Choroid plexus epithelial cell (primary cell): ENCODE measurements around the gene GRIA3.

Experiments
- DNase-seq: peaks from one replicate; pipeline ENCODE4 v3.0.0-alpha.2; 2010; ENCODE audit warnings: low read depth
- H3K4me3 ChIP-seq: 2 replicates; pipeline ENCODE4 v1.5.1; 2011; ENCODE audit warnings: low read depth, mild to moderate bottlenecking, control low read depth, low read length, moderate library complexity
- CTCF ChIP-seq: conservative IDR thresholded peaks from 2 replicates; pipeline ENCODE4 v1.5.1; 2011; ENCODE audit warnings: low read depth, mild to moderate bottlenecking, control low read depth, inconsistent platforms, low read length, moderate library complexity

The GRIA3 gene

DNA sequence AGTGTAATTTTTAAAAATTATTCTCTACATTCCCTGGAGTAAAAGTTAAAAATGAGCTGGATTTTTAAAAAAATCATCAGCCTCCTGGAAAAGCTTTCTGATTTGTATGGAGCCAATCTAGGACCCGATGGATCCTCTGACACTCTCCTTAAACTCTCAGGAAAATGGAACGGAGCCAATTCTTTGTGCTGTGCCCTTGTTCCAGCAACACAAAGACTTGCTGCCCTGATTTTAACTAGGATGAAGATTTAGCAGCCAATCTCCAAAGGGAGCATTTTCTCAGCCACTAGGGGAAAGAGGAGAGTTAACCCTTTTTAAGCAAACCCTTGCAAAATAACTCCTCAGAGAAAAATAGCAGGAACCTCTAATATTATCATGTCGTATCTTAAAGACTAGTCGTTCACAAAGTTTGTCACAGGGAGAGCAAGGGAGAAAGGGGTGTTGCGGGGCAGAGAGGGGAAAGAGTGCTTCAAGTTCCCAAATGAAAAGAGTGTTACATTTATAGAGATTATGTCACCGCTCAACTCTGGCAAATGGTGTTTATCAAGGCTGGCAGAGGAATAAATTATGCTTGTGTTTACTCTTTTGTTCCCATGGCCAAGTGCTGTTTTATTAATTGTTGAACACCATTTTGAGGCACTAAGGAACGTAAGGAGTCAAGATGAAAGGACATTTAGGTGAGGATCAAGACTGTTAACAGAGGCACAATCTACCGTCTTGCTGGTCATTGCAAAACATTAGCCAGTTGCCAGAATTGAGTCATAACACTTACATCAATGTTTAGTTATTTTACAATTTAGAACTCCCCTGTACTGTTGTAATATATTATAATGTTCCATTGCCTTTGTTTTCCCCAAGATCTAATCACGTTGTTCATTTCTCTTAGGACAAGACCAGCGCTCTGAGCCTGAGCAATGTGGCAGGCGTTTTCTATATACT lies 298.1 kb downstream of the GRIA3 start:
- no peak for TF ChIP-seq CTCF
- H3K4me3 ChIP-seq: no peak overlapping the region
- peak; percentile 15 for DNase-seq

GRCh38 chrX:123486297-123486696 lies 302.2 kb downstream of the GRIA3 start:
- H3K4me3 ChIP-seq: no peak overlapping the region
- no peak for DNase-seq
- no peak for TF ChIP-seq CTCF

- no peak for TF ChIP-seq CTCF
- no peak for DNase-seq
- no peak overlapping the region for H3K4me3 ChIP-seq
Observed at GRCh38 chrX:123487236-123487635, 303.2 kb downstream of the GRIA3 start.

- no peak for DNase-seq
- H3K4me3 ChIP-seq: no peak overlapping the region
- no peak for TF ChIP-seq CTCF
Observed at GRCh38 chrX:123487669-123488068, 303.6 kb downstream of the GRIA3 start.

- H3K4me3 ChIP-seq: no peak overlapping the region
- no peak for DNase-seq
- TF ChIP-seq CTCF: no peak
Observed at GRCh38 chrX:123489011-123489410, 304.9 kb downstream of the GRIA3 start.

DNA sequence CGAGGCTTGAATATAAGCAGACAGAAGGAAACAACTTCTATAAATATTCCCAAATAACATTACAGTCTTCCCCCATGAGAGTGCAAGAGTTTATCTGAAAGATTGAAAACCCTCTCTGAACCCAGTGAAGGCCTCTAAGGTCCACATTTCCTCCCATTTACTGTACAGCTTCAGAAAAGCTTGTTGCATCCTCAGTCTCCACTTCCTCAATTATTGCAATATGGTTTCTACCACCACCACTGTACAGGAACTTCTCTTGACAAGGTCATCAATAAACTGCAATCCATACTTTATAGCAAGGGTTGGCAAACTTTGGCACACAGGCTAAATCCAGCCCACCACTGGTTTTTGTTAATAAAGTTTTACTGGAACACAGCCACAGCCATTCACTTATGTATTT lies 309.8 kb downstream of the GRIA3 start:
- TF ChIP-seq CTCF: no peak
- no peak for DNase-seq
- no peak overlapping the region for H3K4me3 ChIP-seq

DNA sequence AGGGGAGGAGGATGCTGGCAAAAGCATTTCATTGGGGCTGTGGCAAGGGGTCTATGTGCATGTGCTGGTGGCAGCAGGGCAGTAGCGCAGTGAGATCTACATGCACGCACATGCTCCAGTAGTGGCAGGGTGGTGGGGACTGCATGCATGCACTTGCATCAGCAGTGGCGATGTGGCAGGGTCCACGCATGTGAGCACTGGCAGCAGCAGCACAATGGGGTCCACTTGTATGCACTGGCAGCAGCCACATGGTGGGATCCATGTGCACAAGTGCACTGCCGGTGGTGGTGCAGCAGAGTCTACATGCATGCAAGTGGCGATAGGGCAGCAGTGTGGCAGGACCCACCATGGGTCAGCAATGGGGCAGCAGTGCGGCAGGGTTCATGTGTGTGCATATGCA lies 315.7 kb downstream of the GRIA3 start:
- no peak for DNase-seq
- no peak for TF ChIP-seq CTCF
- no peak overlapping the region for H3K4me3 ChIP-seq
